Sigmoid colon (tissue), 4 donors: ENCODE measurements around the gene TSPAN19.

ENCODE experiments used
- POLR2A ChIP-seq, 2 donors: fragments of 450-650 bp; IDR thresholded peaks; one replicate each; pipeline ENCODE4 v1.6.1; 2016; ENCODE audit warnings: antibody characterized with exemption in 2 of 2, mild to moderate bottlenecking in 2 of 2, moderate library complexity in 2 of 2
- POLR2AphosphoS5 ChIP-seq, 4 donors: sonication (generic); formaldehyde crosslinking; IDR thresholded peaks; one replicate each; pipeline ENCODE4 v1.6.1; 2017; ENCODE audit warnings: antibody characterized with exemption in 4 of 4
- TF ChIP-seq, protein P1 (sequence below), 4 experiments: fragments of 450-650 bp in 3 of 4; fragments of 200-600 bp in 1 of 4; IDR thresholded peaks; one replicate each; pipeline ENCODE4 v1.5.1; 2016 to 2019; ENCODE audit warnings: antibody characterized with exemption in 4 of 4, mild to moderate bottlenecking in 3 of 4, moderate library complexity in 2 of 4

- TF ChIP-seq POLR2AphosphoS5 (IDR thresholded peaks at IDR 0.05), result no peak
- no peak for TF ChIP-seq POLR2A (IDR thresholded peaks at IDR 0.05)
- TF ChIP-seq, protein P1, sequence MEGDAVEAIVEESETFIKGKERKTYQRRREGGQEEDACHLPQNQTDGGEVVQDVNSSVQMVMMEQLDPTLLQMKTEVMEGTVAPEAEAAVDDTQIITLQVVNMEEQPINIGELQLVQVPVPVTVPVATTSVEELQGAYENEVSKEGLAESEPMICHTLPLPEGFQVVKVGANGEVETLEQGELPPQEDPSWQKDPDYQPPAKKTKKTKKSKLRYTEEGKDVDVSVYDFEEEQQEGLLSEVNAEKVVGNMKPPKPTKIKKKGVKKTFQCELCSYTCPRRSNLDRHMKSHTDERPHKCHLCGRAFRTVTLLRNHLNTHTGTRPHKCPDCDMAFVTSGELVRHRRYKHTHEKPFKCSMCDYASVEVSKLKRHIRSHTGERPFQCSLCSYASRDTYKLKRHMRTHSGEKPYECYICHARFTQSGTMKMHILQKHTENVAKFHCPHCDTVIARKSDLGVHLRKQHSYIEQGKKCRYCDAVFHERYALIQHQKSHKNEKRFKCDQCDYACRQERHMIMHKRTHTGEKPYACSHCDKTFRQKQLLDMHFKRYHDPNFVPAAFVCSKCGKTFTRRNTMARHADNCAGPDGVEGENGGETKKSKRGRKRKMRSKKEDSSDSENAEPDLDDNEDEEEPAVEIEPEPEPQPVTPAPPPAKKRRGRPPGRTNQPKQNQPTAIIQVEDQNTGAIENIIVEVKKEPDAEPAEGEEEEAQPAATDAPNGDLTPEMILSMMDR (IDR thresholded peaks at IDR 0.05), result no peak
Measured at GRCh38 chr12:85018098-85018497, 18.0 kb downstream of the TSPAN19 start.
